Hematopoietic multipotent progenitor cell treated with erythropoietin and hydrocortisone succinate and interleukin-3 and kit ligand, for 4 days (in vitro differentiated cells): Measurements from ENCODE around the gene IL17RB.

Source experiments
- DNase-seq: peaks from one replicate; pipeline ENCODE4 v3.0.0-alpha.2; 2015

IL17RB gene

GRCh38 chr3:53833700-53834099, 12.7 kb upstream of the IL17RB start:
- DNase-seq: no peak

GRCh38 chr3:53834429-53835095, 11.8 kb upstream of the IL17RB start:
- DNase-seq: peak; percentile 74

GRCh38 chr3:53835257-53835656, 11.1 kb upstream of the IL17RB start:
- DNase-seq: no peak

- DNase-seq: no peak
These were observed 10.1 kb upstream of the IL17RB start for GRCh38 chr3:53836084-53836872.

GRCh38 chr3:53837331-53837730, 9.0 kb upstream of the IL17RB start:
- DNase-seq: peak; percentile 44

- no peak for DNase-seq
These were observed 5.1 kb upstream of the IL17RB start for GRCh38 chr3:53841296-53841695.

- no peak for DNase-seq
These were observed 3.8 kb upstream of the IL17RB start for GRCh38 chr3:53842436-53843194.

- no peak for DNase-seq
These were observed 2.9 kb upstream of the IL17RB start for GRCh38 chr3:53843195-53844177.

- no peak for DNase-seq
These were observed 1.9 kb upstream of the IL17RB start for GRCh38 chr3:53844262-53845102.

- DNase-seq: peak; percentile 32
These were observed 1.1 kb upstream of the IL17RB start for GRCh38 chr3:53845103-53845880.

GRCh38 chr3:53845881-53846133, 561 bp upstream of the IL17RB start:
- DNase-seq: no peak

GRCh38 chr3:53846851-53847155, 435 bp downstream of the IL17RB start:
- no peak for DNase-seq

GRCh38 chr3:53849916-53850315, 3.5 kb downstream of the IL17RB start:
- no peak for DNase-seq

- DNase-seq: no peak
These were observed 4.5 kb downstream of the IL17RB start for GRCh38 chr3:53850895-53851294.

- DNase-seq: no peak
These were observed 10.6 kb downstream of the IL17RB start for GRCh38 chr3:53856964-53857363.

- DNase-seq: no peak
These were observed 11.9 kb downstream of the IL17RB start for GRCh38 chr3:53858096-53858741.

- DNase-seq: no peak
These were observed 12.8 kb downstream of the IL17RB start for GRCh38 chr3:53859178-53859577.

- no peak for DNase-seq
These were observed 13.8 kb downstream of the IL17RB start for GRCh38 chr3:53860196-53860595.

- no peak for DNase-seq
These were observed 15.9 kb downstream of the IL17RB start for GRCh38 chr3:53862241-53862640.

GRCh38 chr3:53863145-53863544, 16.8 kb downstream of the IL17RB start:
- DNase-seq: no peak
